IPS-15b (cell line): ENCODE data around the gene POU4F1.
"Not testable (repeated sequence)": the region's sequence is repeated elsewhere in the genome, so short reads cannot be mapped to it uniquely, and the experiment has no call there.

ENCODE experiments used
- H3K27me3 ChIP-seq: one replicate; pipeline ENCODE4 v1.6.1; 2013; ENCODE audit warnings: low read length; ENCODE audit not compliant: control insufficient read depth, insufficient read depth
- H3K36me3 ChIP-seq: one replicate; pipeline ENCODE4 v1.6.1; 2013; ENCODE audit warnings: low read length; ENCODE audit not compliant: control insufficient read depth, insufficient read depth
- H3K4me1 ChIP-seq: one replicate; pipeline ENCODE4 v1.6.1; 2013; ENCODE audit warnings: mild to moderate bottlenecking, low read length; ENCODE audit not compliant: control insufficient read depth, insufficient read depth
- H3K4me3 ChIP-seq: one replicate; pipeline ENCODE4 v1.5.1; 2013; ENCODE audit warnings: low read depth, low read length
- H3K9ac ChIP-seq: one replicate; pipeline ENCODE4 v1.6.1; 2013; ENCODE audit warnings: low read depth, mild to moderate bottlenecking, low read length
- H3K9me3 ChIP-seq: one replicate; pipeline ENCODE4 v1.6.1; 2013; ENCODE audit warnings: mild to moderate bottlenecking, low read length; ENCODE audit not compliant: control insufficient read depth, insufficient read depth

The POU4F1 gene

DNA sequence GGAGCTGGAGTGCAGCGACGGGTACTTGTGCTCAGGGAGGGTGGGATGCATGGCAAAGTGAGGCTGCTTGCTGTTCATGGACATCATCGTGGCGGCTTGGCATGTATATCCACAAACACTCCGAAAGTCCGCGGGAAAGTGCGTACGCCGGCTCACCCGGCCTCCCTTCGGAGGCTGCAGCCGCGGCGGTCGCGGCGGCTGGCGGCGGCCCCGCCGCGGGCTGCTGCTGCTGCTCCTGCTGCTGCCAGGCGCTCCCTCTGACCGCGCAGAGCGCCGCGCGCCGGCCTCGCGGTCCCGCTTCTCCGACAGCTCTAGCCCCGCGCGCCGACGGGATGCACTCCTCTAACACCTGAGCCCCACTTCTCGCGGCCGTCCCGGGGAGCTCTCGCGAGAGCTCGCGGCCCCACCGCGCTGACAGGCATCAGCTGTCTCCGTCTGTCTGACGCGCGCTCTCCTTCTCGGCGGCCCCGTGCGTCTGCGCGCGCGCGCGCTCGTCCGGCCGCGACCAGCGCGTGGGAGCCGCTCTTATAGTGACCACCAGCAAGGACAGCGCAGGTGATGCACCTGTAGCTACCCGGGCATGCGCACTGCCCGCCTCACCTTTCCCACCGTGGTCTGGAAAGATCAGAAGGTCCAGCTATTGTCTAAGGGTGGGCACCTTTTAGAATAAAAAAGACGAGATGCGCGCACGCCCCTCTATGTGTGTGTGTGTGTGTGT is at the start of gene POU4F1:
Gene POU4F1, minus strand, starts transcription at position 313 of the 718 bp plus-strand sequence. Its CDS starts 226 bp downstream, at position 87.
- no peak within 1 kb of the TSS for H3K9ac ChIP-seq
- H3K36me3 ChIP-seq = no peaks in the 10 kb centered on the region
- peak within 1 kb of the TSS; percentile 66 for H3K4me3 ChIP-seq
- peaks cover 18% of the 10 kb centered on the region for H3K4me1 ChIP-seq
- H3K27me3 ChIP-seq = peaks cover 96% of the 10 kb centered on the region
- no peaks in the 10 kb centered on the region for H3K9me3 ChIP-seq

DNA sequence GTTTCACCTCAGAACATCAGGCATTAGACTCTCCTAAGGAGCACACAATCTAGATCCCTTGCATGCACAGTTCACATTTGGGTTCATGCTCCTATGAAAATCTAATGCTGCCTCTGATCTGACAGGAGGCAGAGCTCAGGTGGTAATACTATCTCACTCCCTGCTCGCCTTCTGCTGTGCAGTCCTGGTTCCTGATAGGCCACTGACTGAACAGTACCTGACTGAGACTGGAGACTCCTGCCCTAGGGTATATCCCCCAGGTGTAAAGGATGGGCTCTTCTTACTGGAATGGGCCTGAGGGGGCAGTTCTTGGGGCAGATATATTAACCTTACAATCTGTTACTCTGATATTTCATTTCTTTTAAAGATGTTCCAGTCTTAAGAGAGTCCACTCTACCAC is 49.3 kb upstream of the POU4F1 start:
- Histone ChIP-seq H3K9me3 (no peaks in the 10 kb centered on the region), H3K4me1 (peaks cover 33% of the 10 kb centered on the region), H3K27me3 (no peaks in the 10 kb centered on the region), H3K36me3 (no peaks in the 10 kb centered on the region), H3K9ac (no peak overlapping the region), H3K4me3 (no peak overlapping the region)

DNA sequence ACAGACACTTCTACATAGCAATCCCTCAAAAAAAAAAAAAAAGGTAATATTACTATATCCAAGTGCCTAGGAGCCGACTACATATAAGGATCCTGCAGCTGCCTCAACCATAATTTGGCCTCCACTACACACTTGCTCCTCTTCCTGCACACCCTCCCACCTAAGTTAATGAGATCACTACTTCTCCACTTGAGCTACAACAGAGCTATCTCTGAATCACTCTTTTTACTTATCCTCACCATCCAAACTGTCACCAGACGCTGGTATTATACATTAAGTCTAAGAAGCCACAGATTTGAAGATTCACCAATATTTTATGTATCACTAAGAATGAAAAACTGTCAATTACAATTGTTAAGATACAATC is 47.3 kb upstream of the POU4F1 start:
- no peaks in the 10 kb centered on the region for H3K9me3 ChIP-seq
- H3K4me3 ChIP-seq = no peak overlapping the region
- no peaks in the 10 kb centered on the region for H3K27me3 ChIP-seq
- peaks cover 32% of the 10 kb centered on the region for H3K4me1 ChIP-seq
- no peak overlapping the region for H3K9ac ChIP-seq
- H3K36me3 ChIP-seq = no peaks in the 10 kb centered on the region

DNA sequence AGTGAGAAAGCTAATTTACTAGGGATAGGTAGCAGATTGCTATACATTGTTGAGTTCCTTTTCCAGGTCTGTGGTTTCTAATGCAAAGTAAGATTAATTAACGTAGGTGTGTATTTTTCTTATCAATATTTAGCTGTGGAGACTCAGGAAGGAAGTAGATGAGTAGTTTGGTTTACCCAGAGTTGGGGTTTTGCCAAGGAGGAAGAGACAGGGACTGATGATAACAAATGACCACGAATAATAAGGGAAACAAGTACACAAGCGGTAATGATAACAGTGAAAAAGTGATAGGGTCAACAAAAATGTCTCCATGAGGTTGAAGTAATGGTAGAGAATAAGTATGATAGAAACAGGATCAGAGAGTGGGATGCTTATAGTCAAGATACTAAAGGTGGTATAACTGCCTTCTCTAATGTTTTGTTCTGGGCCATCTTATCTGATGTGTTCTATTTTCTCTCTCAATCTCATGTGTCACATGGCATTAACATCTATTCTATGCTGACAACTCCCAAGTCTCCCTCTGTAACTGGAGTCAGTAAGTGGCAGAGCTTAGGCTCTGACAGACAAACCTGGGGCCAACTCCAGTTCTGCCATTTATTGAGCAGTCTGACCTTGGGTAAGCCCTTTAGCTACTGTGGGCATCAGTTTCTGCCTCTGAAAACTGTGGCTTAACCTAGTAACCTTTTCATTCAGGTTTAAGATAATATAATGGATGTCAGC is 46.8 kb upstream of the POU4F1 start:
- Histone ChIP-seq H3K9ac (no peak overlapping the region), H3K9me3 (no peaks in the 10 kb centered on the region), H3K4me1 (peaks cover 28% of the 10 kb centered on the region), H3K27me3 (no peaks in the 10 kb centered on the region), H3K36me3 (no peaks in the 10 kb centered on the region), H3K4me3 (no peak overlapping the region)

GRCh38 chr13:78647109-78647678 is 43.8 kb upstream of the POU4F1 start:
- H3K27me3 ChIP-seq = not testable (repeated sequence)

DNA sequence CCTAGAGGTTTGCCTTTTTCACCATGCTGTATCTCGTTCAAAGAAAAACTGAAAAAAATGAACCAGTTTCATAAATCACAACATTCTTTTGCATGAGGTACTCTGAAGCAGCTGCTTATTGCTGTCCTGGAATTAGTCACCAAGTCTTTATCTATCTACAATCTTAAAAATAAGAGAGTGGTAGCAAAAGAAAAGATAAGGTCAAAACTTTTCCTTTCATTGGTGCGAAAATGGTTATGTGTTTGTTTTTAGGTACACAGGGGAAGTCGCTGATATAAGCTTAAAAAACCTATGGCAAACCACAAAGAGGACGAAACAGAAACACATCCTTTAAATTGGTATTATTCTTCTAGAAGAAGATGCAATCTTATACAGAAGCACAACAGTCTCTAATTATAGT is 34.9 kb upstream of the POU4F1 start:
- peaks cover 9% of the 10 kb centered on the region for H3K36me3 ChIP-seq
- peaks cover 3% of the 10 kb centered on the region for H3K4me1 ChIP-seq
- no peak overlapping the region for H3K4me3 ChIP-seq
- H3K9ac ChIP-seq = no peak overlapping the region
- no peaks in the 10 kb centered on the region for H3K27me3 ChIP-seq
- no peaks in the 10 kb centered on the region for H3K9me3 ChIP-seq

More at GRCh38 chr13:78647109-78647678, 43.8 kb upstream of the POU4F1 start:
- not testable (repeated sequence) for H3K36me3 ChIP-seq, H3K4me3 ChIP-seq, H3K9me3 ChIP-seq, H3K9ac ChIP-seq
- peaks cover 21% of the 10 kb centered on the region for H3K4me1 ChIP-seq

DNA sequence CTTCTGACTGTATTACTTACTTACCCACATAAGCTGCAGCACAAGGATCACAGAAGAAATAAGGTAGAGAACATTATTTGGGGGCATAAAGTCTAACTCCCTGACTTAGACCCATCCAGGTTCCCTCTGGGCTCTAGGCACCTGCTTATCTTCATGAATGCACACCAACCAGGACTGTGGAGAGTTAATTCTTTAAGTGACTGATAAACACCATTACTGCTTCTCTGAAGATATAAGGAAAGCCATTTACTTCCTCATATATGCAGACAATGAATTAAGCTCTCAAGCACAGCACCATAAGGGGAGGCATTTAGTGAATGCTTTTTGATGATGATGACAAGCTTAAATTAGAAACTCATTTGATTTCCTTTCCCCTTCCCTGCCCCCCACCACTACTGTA is 33.1 kb upstream of the POU4F1 start:
- no peaks in the 10 kb centered on the region for H3K9me3 ChIP-seq
- no peaks in the 10 kb centered on the region for H3K27me3 ChIP-seq
- no peaks in the 10 kb centered on the region for H3K4me1 ChIP-seq
- H3K9ac ChIP-seq = no peak overlapping the region
- peaks cover 15% of the 10 kb centered on the region for H3K36me3 ChIP-seq
- H3K4me3 ChIP-seq = no peak overlapping the region

- H3K4me3 ChIP-seq = no peak overlapping the region
- no peaks in the 10 kb centered on the region for H3K9me3 ChIP-seq
- no peaks in the 10 kb centered on the region for H3K4me1 ChIP-seq
- H3K27me3 ChIP-seq = no peaks in the 10 kb centered on the region
- H3K36me3 ChIP-seq = peaks cover 15% of the 10 kb centered on the region
- H3K9ac ChIP-seq = no peak overlapping the region
Measured at GRCh38 chr13:78632996-78633395, 29.6 kb upstream of the POU4F1 start.

- no peaks in the 10 kb centered on the region for H3K4me1 ChIP-seq
- peaks cover 15% of the 10 kb centered on the region for H3K36me3 ChIP-seq
- H3K4me3 ChIP-seq = no peak overlapping the region
- H3K27me3 ChIP-seq = no peaks in the 10 kb centered on the region
- H3K9ac ChIP-seq = no peak overlapping the region
- H3K9me3 ChIP-seq = no peaks in the 10 kb centered on the region
Measured at GRCh38 chr13:78631077-78631476, 27.7 kb upstream of the POU4F1 start.

GRCh38 chr13:78630511-78630910 is 27.2 kb upstream of the POU4F1 start:
- Histone ChIP-seq H3K4me1 (no peaks in the 10 kb centered on the region), H3K9me3 (no peaks in the 10 kb centered on the region), H3K4me3 (no peak overlapping the region), H3K27me3 (no peaks in the 10 kb centered on the region), H3K9ac (no peak overlapping the region), H3K36me3 (peaks cover 15% of the 10 kb centered on the region)

GRCh38 chr13:78625384-78625783 is 22.0 kb upstream of the POU4F1 start:
- H3K9ac ChIP-seq = no peak overlapping the region
- no peaks in the 10 kb centered on the region for H3K4me1 ChIP-seq
- H3K9me3 ChIP-seq = no peaks in the 10 kb centered on the region
- H3K27me3 ChIP-seq = no peaks in the 10 kb centered on the region
- no peaks in the 10 kb centered on the region for H3K36me3 ChIP-seq
- no peak overlapping the region for H3K4me3 ChIP-seq

DNA sequence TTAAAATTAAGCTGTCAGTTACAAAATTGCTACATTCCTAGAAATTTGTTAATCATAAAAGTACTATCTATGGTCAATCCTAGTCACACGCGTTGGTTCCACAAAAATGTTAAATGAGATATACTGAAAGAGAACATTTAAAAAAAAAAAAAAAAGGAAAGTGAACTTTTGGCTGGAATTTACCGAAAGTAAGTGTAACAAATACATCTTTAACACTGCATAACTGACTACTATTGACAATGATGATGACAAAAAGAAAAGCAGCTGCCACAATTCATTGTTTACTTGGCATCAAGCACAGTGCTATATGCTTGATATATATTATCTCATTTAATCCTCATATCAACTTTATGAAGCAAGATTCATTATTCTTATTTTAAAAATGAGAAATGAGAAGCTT is 19.8 kb upstream of the POU4F1 start:
- H3K9ac ChIP-seq = no peak overlapping the region
- no peaks in the 10 kb centered on the region for H3K27me3 ChIP-seq
- no peaks in the 10 kb centered on the region for H3K36me3 ChIP-seq

More for the DNA sequence above, 19.8 kb upstream of the POU4F1 start:
- Histone ChIP-seq H3K9me3 (no peaks in the 10 kb centered on the region), H3K4me1 (no peaks in the 10 kb centered on the region), H3K4me3 (no peak overlapping the region)
